Common myeloid progenitor, CD34-positive (primary cell): ENCODE data around the gene MMP27.

Source experiments
- CTCF ChIA-PET: fragments of 350-600 bp; sonication (Branson Sonifier 250); formaldehyde crosslinking; loops from one replicate; lab custom pipeline; 2021; ENCODE audit warnings: antibody characterized with exemption; lab: Charles Lee
- POLR2A ChIA-PET: fragments of 350-600 bp; sonication (Branson Sonifier 250); formaldehyde crosslinking; loops from one replicate; lab custom pipeline; 2021; ENCODE audit warnings: antibody characterized with exemption; lab: Charles Lee
- DNase-seq, 3 donors: peaks; one replicate each; pipeline versions ENCODE4 v3.0.0 to v3.0.0-alpha.2; 2013
- H3K27ac ChIP-seq, 2 experiments: 1 replicate in 1 of 2; 2 replicates in 1 of 2; pipeline ENCODE4 v1.7.0; 2013; ENCODE audit warnings: inconsistent platforms in 2 of 2, low read length in 2 of 2, mild to moderate bottlenecking in 2 of 2, low read depth in 1 of 2, moderate library complexity in 1 of 2; ENCODE audit not compliant: severe bottlenecking in 2 of 2, insufficient read depth in 1 of 2, poor library complexity in 1 of 2
- H3K27me3 ChIP-seq, 5 experiments: replicated peaks in 2 of 5; 1 replicate in 3 of 5; 2 replicates in 2 of 5; pipeline versions ENCODE4 v1.6.1 to v1.7.0; 2013; ENCODE audit warnings: low read length in 4 of 5, mild to moderate bottlenecking in 2 of 5, moderate library complexity in 2 of 5, inconsistent platforms in 1 of 5; ENCODE audit not compliant: insufficient read depth in 5 of 5, control insufficient read depth in 4 of 5
- H3K36me3 ChIP-seq, 4 experiments: 1 replicate in 2 of 4; 2 replicates in 2 of 4; pipeline versions ENCODE4 v1.6.1 to v1.7.0; 2013; ENCODE audit warnings: low read length in 3 of 4, control low read depth in 1 of 4, mild to moderate bottlenecking in 1 of 4; ENCODE audit not compliant: control insufficient read depth in 4 of 4, insufficient read depth in 4 of 4
- H3K4me1 ChIP-seq, 4 experiments: 1 replicate in 3 of 4; 2 replicates in 1 of 4; pipeline versions ENCODE4 v1.6.1 to v1.7.1; 2013; ENCODE audit warnings: low read length in 3 of 4, mild to moderate bottlenecking in 3 of 4, control low read depth in 1 of 4, inconsistent platforms in 1 of 4, moderate library complexity in 1 of 4; ENCODE audit not compliant: control insufficient read depth in 4 of 4, insufficient read depth in 4 of 4; ENCODE audit errors: control extremely low read depth in 1 of 4
- H3K4me3 ChIP-seq, 7 experiments: 1 replicate in 4 of 7; 2 replicates in 3 of 7; pipeline versions ENCODE4 v1.5.1 to v1.7.0; 2013; ENCODE audit warnings: mild to moderate bottlenecking in 7 of 7, low read length in 6 of 7, moderate library complexity in 6 of 7, inconsistent platforms in 2 of 7, low read depth in 2 of 7, control low read depth in 1 of 7; ENCODE audit not compliant: insufficient read depth in 4 of 7, control insufficient read depth in 1 of 7; ENCODE audit errors: extremely low read depth in 1 of 7
- H3K9me3 ChIP-seq, 5 experiments: 1 replicate in 4 of 5; 2 replicates in 1 of 5; pipeline versions ENCODE4 v1.6.1 to v1.7.1; 2013; ENCODE audit warnings: low read length in 4 of 5, mild to moderate bottlenecking in 2 of 5, inconsistent platforms in 1 of 5, low read depth in 1 of 5, moderate library complexity in 1 of 5; ENCODE audit not compliant: control insufficient read depth in 4 of 5, insufficient read depth in 2 of 5; ENCODE audit errors: control extremely low read depth in 1 of 5
- WGBS: methylation state at CpG from one replicate; pipeline ENCODE4 v1.1.5; 2013; ENCODE audit not compliant: insufficient coverage; 5-methylcytosine and 5-hydroxymethylcytosine counted together

Gene MMP27

DNA sequence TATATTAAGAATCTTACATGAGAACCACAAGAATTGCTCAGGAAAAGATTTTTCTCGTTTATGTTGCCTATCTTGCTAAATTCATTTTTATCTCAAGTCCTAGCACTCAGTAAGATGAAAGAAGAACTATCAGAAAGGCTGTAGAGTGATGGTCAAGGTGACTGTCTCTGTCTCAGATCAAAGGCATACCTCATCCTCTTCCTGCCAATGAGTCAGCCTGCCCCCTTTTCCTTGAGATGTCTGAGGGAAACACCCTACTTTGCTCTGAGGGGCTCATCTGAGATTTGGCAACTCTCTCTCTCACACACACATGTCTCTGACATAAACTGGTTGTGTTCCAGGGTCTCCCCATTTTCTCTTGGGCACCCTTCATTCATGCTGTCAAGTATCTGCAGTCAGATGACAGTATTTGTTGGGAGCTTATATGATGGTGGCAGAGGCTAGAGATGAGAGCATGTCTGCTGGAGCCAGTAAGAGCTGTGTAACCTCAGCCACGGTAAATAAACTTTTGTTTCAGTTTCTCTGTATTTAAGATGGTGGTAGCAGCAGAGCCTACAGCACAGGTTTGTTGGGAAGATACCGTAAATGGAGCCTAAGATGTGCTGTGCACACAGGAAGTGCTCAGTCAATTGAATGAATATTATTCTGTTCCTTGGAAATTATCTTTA lies 1.6 kb downstream of the MMP27 start:
- Histone ChIP-seq H3K9me3 (no peaks in the 10 kb centered on the region), H3K4me1 (no peaks in the 10 kb centered on the region), H3K27ac (no peak overlapping the region), H3K27me3 (no peaks in the 10 kb centered on the region), H3K4me3 (no peak overlapping the region), H3K36me3 (no peaks in the 10 kb centered on the region)
- no peak for DNase-seq
- ChIA-PET CTCF (no interaction called here), POLR2A (no interaction called here)
- WGBS = 100% methylated on average over 2 of the region's 3 CpGs

DNA sequence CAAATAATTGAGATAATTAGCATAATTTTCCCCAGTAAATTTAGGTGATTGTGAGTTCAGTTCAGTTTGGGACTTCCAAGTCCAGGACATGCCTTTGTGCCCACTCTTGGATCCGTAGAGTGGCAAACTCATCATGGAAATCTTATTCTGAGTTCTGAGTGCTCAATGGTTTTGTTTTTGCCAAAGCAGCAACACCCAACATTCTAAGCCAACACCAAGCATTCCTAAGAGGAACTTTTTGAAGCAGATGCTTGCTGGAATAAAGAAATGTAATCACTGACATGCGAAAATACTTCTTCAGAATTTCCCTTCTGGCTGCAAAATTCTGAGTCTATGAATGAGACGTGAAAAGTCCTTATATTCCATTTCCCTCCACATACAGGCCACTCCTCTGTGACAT lies 10.4 kb downstream of the MMP27 start:
- Histone ChIP-seq H3K4me1 (no peaks in the 10 kb centered on the region), H3K27me3 (peaks cover 0 to 3% (median 0%) of the 10 kb centered on the region in 5 experiments), H3K36me3 (no peaks in the 10 kb centered on the region), H3K4me3 (no peak overlapping the region), H3K27ac (no peak overlapping the region), H3K9me3 (no peaks in the 10 kb centered on the region)
- no peak for DNase-seq
- WGBS = 100% methylated on average over 1 of the region's 3 CpGs
- POLR2A ChIA-PET = no interaction called here
- CTCF ChIA-PET = no interaction called here

- Histone ChIP-seq H3K27me3 (no peaks in the 10 kb centered on the region), H3K4me3 (no peak overlapping the region), H3K9me3 (peaks cover 0 to 4% (median 0%) of the 10 kb centered on the region in 5 experiments), H3K4me1 (no peaks in the 10 kb centered on the region), H3K36me3 (no peaks in the 10 kb centered on the region), H3K27ac (no peak overlapping the region)
- ChIA-PET POLR2A (no interaction called here), CTCF (interaction anchor here (1.0 kb wide), 1 partner anchor 12 kb away, joined by 3 read pairs; no protein-coding TSS in a partner anchor)
- DNase-seq = no peak
- WGBS = 100% methylated on average over 2 of the region's 2 CpGs
Measured at GRCh38 chr11:102685754-102686153, 19.8 kb downstream of the MMP27 start.

DNA sequence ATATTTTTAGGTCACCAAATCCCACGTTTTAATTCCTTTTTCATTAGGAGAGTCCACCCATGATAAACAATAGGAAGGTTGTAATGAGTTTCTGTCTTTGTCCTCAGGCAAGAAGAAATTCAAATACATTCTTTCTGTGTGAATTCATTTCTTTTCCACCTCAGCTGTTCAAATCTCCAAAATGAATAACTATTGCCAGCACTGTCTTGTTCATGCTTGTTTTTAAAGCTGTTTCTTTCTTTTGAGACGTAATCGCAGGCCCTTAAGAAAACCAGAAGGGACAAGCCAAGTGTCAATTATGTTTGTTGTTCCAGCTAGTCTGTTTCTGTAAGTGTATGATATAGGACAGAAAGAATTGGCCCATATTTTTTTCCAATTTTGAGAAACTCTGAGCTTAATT lies 20.2 kb downstream of the MMP27 start:
- no peak overlapping the region for H3K4me3 ChIP-seq
- peaks cover 0 to 4% (median 0%) of the 10 kb centered on the region in 5 experiments for H3K9me3 ChIP-seq
- H3K27me3 ChIP-seq = no peaks in the 10 kb centered on the region
- CTCF ChIA-PET = interaction anchor here (1.0 kb wide), 1 partner anchor 12 kb away, joined by 3 read pairs; no protein-coding TSS in a partner anchor
- DNase-seq = no peak
- WGBS = no CpG with 5 or more reads among the region's 3 CpGs
- POLR2A ChIA-PET = no interaction called here
- H3K4me1 ChIP-seq = no peaks in the 10 kb centered on the region
- H3K36me3 ChIP-seq = no peaks in the 10 kb centered on the region
- no peak overlapping the region for H3K27ac ChIP-seq

DNA sequence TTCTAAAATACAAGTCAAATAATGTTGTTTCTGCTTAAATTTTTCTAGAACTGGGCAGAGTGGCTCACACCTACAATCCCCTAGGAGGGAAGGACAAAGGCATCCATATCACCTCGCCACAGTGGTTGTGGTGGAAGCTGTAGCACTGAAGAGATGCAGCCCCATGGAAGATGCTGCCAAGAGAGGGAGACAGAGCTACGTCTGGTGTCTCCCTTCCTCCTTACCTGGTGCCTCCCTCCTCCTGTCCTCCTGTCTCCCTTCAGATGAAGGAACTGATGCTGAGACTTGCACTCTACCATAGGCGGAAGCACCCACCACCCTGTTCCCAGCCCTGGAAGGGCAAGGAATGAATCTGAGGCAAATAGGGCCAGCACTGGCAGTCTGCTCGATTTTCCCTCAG lies 22.3 kb downstream of the MMP27 start:
- no peaks in the 10 kb centered on the region for H3K27me3 ChIP-seq
- no peak overlapping the region for H3K4me3 ChIP-seq
- H3K9me3 ChIP-seq = peaks cover 0 to 4% (median 0%) of the 10 kb centered on the region in 5 experiments
- no peaks in the 10 kb centered on the region for H3K36me3 ChIP-seq
- ChIA-PET POLR2A (no interaction called here), CTCF (no interaction called here)
- WGBS = 100% methylated on average over 2 of the region's 4 CpGs
- H3K27ac ChIP-seq = no peak overlapping the region
- DNase-seq = no peak
- no peaks in the 10 kb centered on the region for H3K4me1 ChIP-seq

GRCh38 chr11:102680945-102681344 lies 24.6 kb downstream of the MMP27 start:
- peak in 2 of 3 donors; percentile 47 to 49 for DNase-seq
- no peaks in the 10 kb centered on the region for H3K36me3 ChIP-seq
- 100% methylated on average over 1 of the region's 1 CpG for whole genome bisulfite sequencing
- peaks cover 0 to 4% (median 0%) of the 10 kb centered on the region in 5 experiments for H3K9me3 ChIP-seq
- CTCF ChIA-PET = no interaction called here
- H3K4me3 ChIP-seq = no peak overlapping the region
- POLR2A ChIA-PET = no interaction called here
- H3K4me1 ChIP-seq = no peaks in the 10 kb centered on the region
- H3K27me3 ChIP-seq = no peaks in the 10 kb centered on the region
- H3K27ac ChIP-seq = no peak overlapping the region

DNA sequence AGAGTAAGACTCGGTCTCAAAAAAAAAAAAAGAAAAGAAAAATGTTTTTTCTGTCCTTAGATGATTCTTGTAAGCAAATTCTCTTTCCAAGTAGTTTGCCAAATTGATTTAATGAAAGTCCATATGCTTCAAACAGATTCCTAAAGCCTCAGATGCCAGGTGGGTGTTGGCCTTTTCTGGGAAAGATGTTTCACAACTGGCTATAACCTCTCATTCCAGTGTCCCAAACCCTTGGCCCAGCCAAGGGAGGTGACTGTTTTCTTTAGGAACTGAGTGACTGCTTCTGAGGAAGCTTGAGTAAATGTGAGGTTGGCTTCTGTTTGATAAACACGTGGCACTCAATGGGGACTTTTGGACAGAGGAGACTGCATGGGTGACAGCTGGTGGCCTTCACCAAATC lies 27.5 kb downstream of the MMP27 start:
- ChIA-PET POLR2A (no interaction called here), CTCF (interaction anchor here (0.6 kb wide), 1 partner anchor 848 kb away, joined by 3 read pairs; no protein-coding TSS in a partner anchor)
- Histone ChIP-seq H3K27ac (no peak overlapping the region), H3K36me3 (no peaks in the 10 kb centered on the region), H3K4me1 (no peaks in the 10 kb centered on the region), H3K27me3 (no peaks in the 10 kb centered on the region), H3K9me3 (no peaks in the 10 kb centered on the region), H3K4me3 (no peak overlapping the region)
- 86% methylated on average over 1 of the region's 2 CpGs for WGBS
- no peak for DNase-seq
